ENCODE results near the gene UCP1. TPM values are rescaled to one million over a fixed set of nuclear protein-coding genes. Genes with fewer than 3 reads are reported as not detected.
"Not testable (repeated sequence)": the region's sequence is repeated elsewhere in the genome, so short reads cannot be mapped to it uniquely, and the experiment has no call there.

UCP1 gene
- total RNA-seq, 3 donors from 2014 or later = 0.29 to 1.3 TPM; not detected in 1

- no peaks in the 10 kb centered on the region for H3K4me1 ChIP-seq
- peaks cover 0 to 4% of the 10 kb centered on the region in 2 donors for H3K27me3 ChIP-seq
- H3K9me3 ChIP-seq = no peaks in the 10 kb centered on the region
- no peaks in the 10 kb centered on the region for H3K36me3 ChIP-seq
- TF ChIP-seq POLR2AphosphoS5 (IDR thresholded peaks at IDR 0.05) (no peak), POLR2A (IDR thresholded peaks at IDR 0.05) (no peak), CTCF (IDR thresholded peaks at IDR 0.05) (no peak)
- H3K27ac ChIP-seq = no peak overlapping the region
- no peak overlapping the region for H3K4me3 ChIP-seq
- no peak for DNase-seq (ENCODE audit: low spot score in 2 of 2)
- intact Hi-C loops (cut with DNase I; ENCODE audit: low total_unique reads) = no loop called here
Measured at GRCh38 chr4:140515423-140515822, 53.3 kb downstream of the UCP1 start.

GRCh38 chr4:140513765-140514164 is 55.0 kb downstream of the UCP1 start:
- DNase-seq (ENCODE audit: low spot score in 2 of 2); H3K36me3 ChIP-seq; H3K27ac ChIP-seq; H3K9me3 ChIP-seq; H3K27me3 ChIP-seq; H3K4me3 ChIP-seq; intact Hi-C loops (cut with DNase I; ENCODE audit: low total_unique reads); H3K4me1 ChIP-seq: not testable (repeated sequence)

Other genes with a start within 250 kb of the UCP1 start
- 10 to 100 TPM; 44.6 to 64.0 (median 47.5) TPM for gene SCOC, start 195.3 kb downstream of the UCP1 start, total RNA-seq
- gene CLGN, start 141.3 kb downstream of the UCP1 start, total RNA-seq = 1 to 10 TPM in 2 of 3 donors, under 1 TPM in 1; 0.32 to 5.2 (median 1.6) TPM
- not detected for gene MGAT4D, start 70.7 kb downstream of the UCP1 start, total RNA-seq
- gene ELMOD2, start 44.8 kb downstream of the UCP1 start, total RNA-seq = 10 to 100 TPM; 16.7 to 37.8 (median 19.0) TPM
- 100 to 1,000 TPM in 2 of 3 donors, 10 to 100 TPM in 1; 28.3 to 195 (median 152) TPM for gene TBC1D9, start 187.4 kb upstream of the UCP1 start, total RNA-seq